Upper lobe of left lung (tissue), 4 donors: ENCODE measurements around the gene ZFYVE9.

Source experiments
- CTCF ChIP-seq, 6 experiments: fragments of 450-650 bp in 4 of 6; fragments of 200-600 bp in 2 of 6; sonication (generic) in 2 of 6; IDR thresholded peaks; one replicate each; pipeline ENCODE4 v1.5.1; 2016 to 2019; ENCODE audit warnings: antibody characterized with exemption in 6 of 6
- EP300 ChIP-seq, 4 donors: sonication (generic); formaldehyde crosslinking; IDR thresholded peaks; one replicate each; pipeline ENCODE4 v1.5.1; 2017; ENCODE audit warnings: antibody characterized with exemption in 4 of 4, control low read depth in 2 of 4
- POLR2A ChIP-seq, 4 donors: fragments of 450-650 bp; IDR thresholded peaks; one replicate each; pipeline ENCODE4 v1.5.1; 2016 to 2017; ENCODE audit warnings: antibody characterized with exemption in 4 of 4, mild to moderate bottlenecking in 2 of 4
- POLR2AphosphoS5 ChIP-seq, 2 donors: sonication (generic); formaldehyde crosslinking; IDR thresholded peaks; one replicate each; pipeline ENCODE4 v1.5.1; 2017; ENCODE audit warnings: antibody characterized with exemption in 2 of 2

- TF ChIP-seq CTCF (IDR thresholded peaks at IDR 0.05) (no peak), POLR2AphosphoS5 (IDR thresholded peaks at IDR 0.05) (no peak), POLR2A (IDR thresholded peaks at IDR 0.05) (no peak), EP300 (IDR thresholded peaks at IDR 0.05) (no peak)
Measured at GRCh38 chr1:52112489-52112888, 29.4 kb upstream of the ZFYVE9 start.
